IPS-18a (cell line): Measurements from ENCODE around the gene RPL29.
"Not testable (repeated sequence)": the region's sequence is repeated elsewhere in the genome, so short reads cannot be mapped to it uniquely, and the experiment has no call there.

Source experiments
- H3K27ac ChIP-seq: one replicate; pipeline ENCODE4 v1.5.1; 2013; ENCODE audit warnings: low read length
- H3K27me3 ChIP-seq: one replicate; pipeline ENCODE4 v1.6.1; 2013; ENCODE audit warnings: mild to moderate bottlenecking, low read length; ENCODE audit not compliant: control insufficient read depth, insufficient read depth
- H3K36me3 ChIP-seq: one replicate; pipeline ENCODE4 v1.6.1; 2013; ENCODE audit warnings: low read depth, low read length; ENCODE audit not compliant: control insufficient read depth
- H3K4me1 ChIP-seq: one replicate; pipeline ENCODE4 v1.6.1; 2013; ENCODE audit warnings: low read depth, low read length; ENCODE audit not compliant: control insufficient read depth
- H3K4me3 ChIP-seq: one replicate; pipeline ENCODE4 v1.5.1; 2013; ENCODE audit warnings: low read length
- H3K9ac ChIP-seq: one replicate; pipeline ENCODE4 v1.6.1; 2013; ENCODE audit warnings: mild to moderate bottlenecking, low read length, moderate library complexity
- H3K9me3 ChIP-seq: one replicate; pipeline ENCODE4 v1.6.1; 2013; ENCODE audit warnings: low read depth, low read length; ENCODE audit not compliant: control insufficient read depth

RPL29 gene

DNA sequence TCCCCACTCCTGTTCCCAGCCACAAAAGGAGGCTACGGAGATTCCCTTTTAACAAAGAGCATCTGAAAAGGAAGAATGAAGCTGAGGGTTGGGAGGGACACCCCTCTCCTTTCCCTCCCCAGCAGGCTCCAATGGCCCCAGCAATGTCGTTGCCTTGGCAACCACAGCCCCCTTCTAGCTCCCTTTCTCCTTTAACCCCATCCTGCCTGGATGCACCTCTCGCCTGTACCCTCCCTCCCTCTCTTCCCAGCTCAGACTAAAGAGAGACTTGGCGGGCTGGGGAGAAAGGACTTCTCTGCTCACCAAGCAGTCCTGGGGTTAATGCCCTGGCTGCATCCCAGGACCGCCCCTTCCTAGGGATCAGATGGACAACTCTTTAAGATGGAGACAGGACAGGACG lies 7.1 kb upstream of the RPL29 start:
- H3K27me3 ChIP-seq = no peaks in the 10 kb centered on the region
- no peak overlapping the region for H3K27ac ChIP-seq
- no peaks in the 10 kb centered on the region for H3K9me3 ChIP-seq
- peaks cover 52% of the 10 kb centered on the region for H3K4me1 ChIP-seq
- H3K4me3 ChIP-seq = peak overlapping the region; percentile 16
- H3K9ac ChIP-seq = no peak overlapping the region
- no peaks in the 10 kb centered on the region for H3K36me3 ChIP-seq

DNA sequence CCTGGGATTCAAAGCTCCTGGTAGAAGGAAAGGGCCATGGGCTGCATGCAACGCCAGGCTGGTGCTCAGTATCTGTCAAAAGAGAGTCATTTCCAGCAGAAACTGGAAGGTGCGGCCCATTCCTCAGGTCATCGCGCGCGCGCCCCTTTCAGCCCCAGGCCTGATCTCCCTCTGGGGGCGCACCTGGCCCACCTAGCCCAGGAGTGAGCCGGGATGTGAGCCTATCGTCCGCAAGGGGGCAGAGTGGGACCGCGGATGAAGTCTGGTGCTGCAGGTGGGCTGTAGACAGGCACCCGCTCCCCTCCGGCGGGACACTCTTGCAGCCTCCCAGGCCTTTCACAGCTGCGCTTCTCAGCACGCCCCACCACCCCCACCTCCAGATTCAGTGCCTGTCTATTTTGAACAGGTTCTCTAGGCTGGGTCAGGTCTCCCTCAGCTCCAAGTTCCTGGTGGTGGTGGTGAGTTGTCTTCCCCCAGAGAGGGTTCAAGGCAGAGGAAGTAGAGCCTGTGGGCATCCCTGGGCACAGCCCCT lies 5.8 kb upstream of the RPL29 start:
- no peak overlapping the region for H3K9ac ChIP-seq

DNA sequence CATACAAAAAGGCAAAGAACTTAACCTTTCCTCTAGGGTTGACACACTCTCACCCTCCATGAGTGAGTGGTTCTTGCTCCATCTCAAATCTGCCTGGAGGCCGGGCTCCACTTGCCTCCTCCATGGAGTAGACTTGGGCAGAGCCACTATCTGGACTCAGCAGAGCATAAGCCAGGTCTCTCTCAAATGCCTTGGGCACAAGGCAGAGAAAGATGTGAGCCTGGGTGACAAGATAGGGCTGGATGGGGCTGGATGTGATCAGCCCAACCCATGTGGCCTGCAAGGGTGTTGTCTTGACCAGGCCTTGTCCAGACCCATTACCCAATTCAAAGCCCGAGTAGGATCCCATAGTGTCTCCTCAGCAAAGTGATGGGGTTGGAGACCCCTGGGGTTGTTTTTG lies 4.2 kb upstream of the RPL29 start:
- Histone ChIP-seq H3K9ac (no peak overlapping the region), H3K4me3 (no peak overlapping the region), H3K27me3 (no peaks in the 10 kb centered on the region), H3K9me3 (no peaks in the 10 kb centered on the region), H3K36me3 (peaks cover 3% of the 10 kb centered on the region), H3K27ac (no peak overlapping the region), H3K4me1 (peaks cover 31% of the 10 kb centered on the region)

More for the DNA sequence above, 5.8 kb upstream of the RPL29 start:
- peaks cover 44% of the 10 kb centered on the region for H3K4me1 ChIP-seq
- no peak overlapping the region for H3K27ac ChIP-seq
- no peaks in the 10 kb centered on the region for H3K27me3 ChIP-seq
- H3K36me3 ChIP-seq = no peaks in the 10 kb centered on the region
- no peak overlapping the region for H3K4me3 ChIP-seq
- H3K9me3 ChIP-seq = no peaks in the 10 kb centered on the region

DNA sequence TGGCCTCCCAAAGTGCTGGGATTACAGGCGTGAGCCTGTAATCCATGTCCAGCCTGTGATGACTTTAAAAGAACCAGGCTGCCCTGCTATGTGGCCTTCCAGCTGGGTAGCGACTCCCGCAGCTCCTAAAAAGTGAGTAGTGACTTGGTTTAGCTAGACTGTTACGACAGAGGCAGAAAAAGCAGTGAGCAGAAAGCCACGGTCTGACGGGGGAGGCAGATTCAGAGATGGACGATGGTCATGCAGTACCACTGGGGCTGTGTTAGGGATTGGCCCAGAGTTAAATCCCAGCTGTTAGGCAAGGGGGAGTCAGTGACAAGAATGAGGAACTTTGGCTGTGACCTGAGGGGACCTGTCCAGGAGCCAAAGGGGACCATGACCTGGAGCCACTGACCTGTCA lies 3.1 kb upstream of the RPL29 start:
- Histone ChIP-seq H3K9me3 (no peaks in the 10 kb centered on the region), H3K4me3 (no peak overlapping the region), H3K9ac (no peak overlapping the region)

GRCh38 chr3:51997935-51998596 lies 2.4 kb upstream of the RPL29 start:
- H3K27me3 ChIP-seq = no peaks in the 10 kb centered on the region
- H3K27ac ChIP-seq = no peak overlapping the region
- no peak overlapping the region for H3K4me3 ChIP-seq
- peaks cover 18% of the 10 kb centered on the region for H3K4me1 ChIP-seq
- peaks cover 21% of the 10 kb centered on the region for H3K36me3 ChIP-seq
- H3K9ac ChIP-seq = no peak overlapping the region
- H3K9me3 ChIP-seq = no peaks in the 10 kb centered on the region

More for the DNA sequence above, 3.1 kb upstream of the RPL29 start:
- Histone ChIP-seq H3K36me3 (peaks cover 14% of the 10 kb centered on the region), H3K27me3 (no peaks in the 10 kb centered on the region), H3K4me1 (peaks cover 24% of the 10 kb centered on the region), H3K27ac (no peak overlapping the region)

DNA sequence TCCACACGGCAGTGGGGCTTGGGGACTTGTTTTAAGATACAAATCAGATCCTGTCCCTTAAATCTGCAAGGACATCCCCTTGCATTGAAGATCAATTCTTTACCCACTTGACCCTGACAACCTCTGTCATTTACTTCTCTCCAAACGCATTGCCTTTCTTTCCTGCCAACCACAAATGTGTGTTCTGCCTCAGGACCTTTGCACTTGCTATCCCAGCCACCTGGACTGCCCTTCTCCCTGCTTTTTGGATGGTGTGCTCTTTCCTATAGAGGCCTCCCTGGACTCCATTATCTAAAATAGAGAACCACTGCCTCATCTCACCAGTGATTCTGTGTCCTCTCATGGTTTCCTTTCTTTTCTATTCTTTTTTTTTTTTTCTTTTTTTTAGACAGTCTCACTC lies 1.5 kb upstream of the RPL29 start:
- peaks cover 12% of the 10 kb centered on the region for H3K4me1 ChIP-seq
- no peak overlapping the region for H3K4me3 ChIP-seq
- no peak overlapping the region for H3K9ac ChIP-seq
- no peaks in the 10 kb centered on the region for H3K27me3 ChIP-seq
- peaks cover 29% of the 10 kb centered on the region for H3K36me3 ChIP-seq
- H3K9me3 ChIP-seq = no peaks in the 10 kb centered on the region
- H3K27ac ChIP-seq = no peak overlapping the region

- no peaks in the 10 kb centered on the region for H3K27me3 ChIP-seq
- no peaks in the 10 kb centered on the region for H3K9me3 ChIP-seq
- H3K4me1 ChIP-seq = peaks cover 8% of the 10 kb centered on the region
- H3K27ac ChIP-seq = no peak overlapping the region
- H3K9ac ChIP-seq = peak overlapping the region; percentile 94
- H3K36me3 ChIP-seq = peaks cover 37% of the 10 kb centered on the region
- peak overlapping the region; percentile 88 for H3K4me3 ChIP-seq
Measured at GRCh38 chr3:51994530-51994929, 1.2 kb downstream of the RPL29 start.

GRCh38 chr3:51993657-51994056 lies 2.0 kb downstream of the RPL29 start:
- H3K36me3 ChIP-seq = peaks cover 37% of the 10 kb centered on the region
- H3K4me3 ChIP-seq, H3K4me1 ChIP-seq, H3K27ac ChIP-seq, H3K9ac ChIP-seq, H3K27me3 ChIP-seq, H3K9me3 ChIP-seq: not testable (repeated sequence)

DNA sequence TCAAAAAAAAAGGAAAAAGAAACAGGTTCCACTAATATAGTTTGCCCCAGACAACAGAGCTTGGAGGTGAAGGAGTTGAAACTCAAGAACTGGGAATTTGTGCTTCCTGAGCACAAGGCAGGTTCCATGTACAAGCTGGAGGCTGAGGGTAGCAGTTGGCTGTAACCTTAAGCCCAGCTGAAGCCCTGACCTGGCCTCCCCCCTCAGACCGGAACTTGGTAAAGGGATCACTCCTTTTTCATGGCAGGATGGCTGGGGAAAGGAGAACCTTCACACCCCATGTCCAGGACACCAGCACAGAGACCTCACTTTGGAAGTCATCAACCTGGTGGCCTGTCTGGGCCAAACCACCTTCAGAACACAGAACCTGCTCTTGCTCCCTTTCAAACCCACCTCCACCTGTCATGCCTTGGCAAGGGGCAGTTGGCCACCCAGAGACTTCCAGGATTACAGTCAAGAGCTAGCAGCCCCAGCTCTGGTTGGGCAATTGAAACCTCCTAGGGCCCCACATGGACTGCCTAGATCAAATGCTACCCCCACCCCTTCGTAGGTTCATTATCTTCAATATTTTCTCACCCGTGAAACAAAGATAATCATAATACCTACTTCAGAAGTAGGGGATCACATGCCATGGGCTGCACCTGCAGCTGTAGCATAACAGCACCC lies 3.5 kb downstream of the RPL29 start:
- Histone ChIP-seq H3K36me3 (peaks cover 37% of the 10 kb centered on the region), H3K27ac (no peak overlapping the region), H3K9ac (no peak overlapping the region), H3K27me3 (no peaks in the 10 kb centered on the region), H3K9me3 (no peaks in the 10 kb centered on the region), H3K4me1 (peaks cover 5% of the 10 kb centered on the region), H3K4me3 (no peak overlapping the region)

DNA sequence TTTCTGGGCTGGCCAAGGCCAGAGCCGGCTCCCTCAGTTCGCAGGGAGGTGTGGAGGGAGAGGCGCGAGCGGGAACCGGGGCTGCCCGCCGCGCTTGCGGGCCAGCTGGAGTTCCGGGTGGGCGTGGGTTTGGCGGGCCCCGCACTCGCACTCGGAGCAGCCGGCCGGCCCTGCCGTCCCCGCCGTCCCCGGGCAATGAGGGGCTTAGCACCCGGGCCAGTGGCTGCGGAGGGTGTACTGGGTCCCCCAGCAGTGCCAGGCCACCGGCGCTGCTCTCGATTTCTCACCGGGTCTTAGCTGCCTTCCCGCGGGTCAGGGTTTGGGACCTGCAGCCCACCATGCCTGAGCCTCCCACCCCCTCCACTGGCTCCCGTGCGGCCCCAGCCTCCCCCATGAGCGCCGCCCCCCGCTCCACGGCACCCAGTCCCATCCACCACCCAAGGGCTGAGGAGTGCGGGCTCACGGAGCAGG lies 5.2 kb downstream of the RPL29 start:
- peaks cover 37% of the 10 kb centered on the region for H3K36me3 ChIP-seq
- H3K4me1 ChIP-seq, H3K9me3 ChIP-seq, H3K4me3 ChIP-seq, H3K27ac ChIP-seq, H3K9ac ChIP-seq, H3K27me3 ChIP-seq: not testable (repeated sequence)

DNA sequence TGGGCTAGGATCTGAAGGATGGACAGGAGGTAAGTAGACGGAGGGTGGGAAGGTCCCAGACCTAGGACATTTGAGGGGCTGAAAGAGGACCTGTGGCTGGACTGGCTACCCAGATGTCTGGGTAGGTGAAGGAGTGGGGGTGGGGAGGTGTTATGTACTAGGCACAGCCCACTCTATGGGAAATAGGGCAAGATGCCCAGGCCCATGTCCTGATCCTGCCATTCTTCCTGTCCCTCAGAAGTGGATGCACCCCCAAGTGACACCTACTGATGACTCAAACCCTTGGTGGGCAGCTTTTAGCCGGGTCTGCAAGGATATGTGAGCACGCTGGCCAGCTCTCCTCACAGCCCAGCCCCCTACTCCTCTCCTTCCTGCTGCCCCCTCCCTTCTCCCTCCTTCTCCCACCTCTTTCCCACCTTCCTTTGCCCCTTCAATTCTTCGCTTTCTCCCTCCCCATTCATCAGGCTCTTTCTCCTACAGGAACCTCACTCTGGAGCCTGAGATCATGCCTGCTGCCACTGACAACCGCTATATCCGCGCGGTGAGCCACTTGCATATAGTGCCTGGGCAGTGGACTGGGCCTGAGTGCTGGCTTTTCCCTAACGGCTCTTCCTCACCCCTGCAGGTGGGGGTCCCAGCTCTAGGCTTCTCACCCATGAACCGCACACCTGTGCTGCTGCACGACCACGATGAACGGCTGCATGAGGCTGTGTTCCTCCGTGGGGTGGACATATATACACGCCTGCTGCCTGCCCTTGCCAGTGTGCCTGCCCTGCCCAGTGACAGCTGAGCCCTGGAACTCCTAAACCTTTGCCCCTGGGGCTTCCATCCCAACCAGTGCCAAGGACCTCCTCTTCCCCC lies 7.2 kb downstream of the RPL29 start:
- Histone ChIP-seq H3K4me1 (peaks cover 13% of the 10 kb centered on the region), H3K4me3 (no peak overlapping the region), H3K36me3 (peaks cover 20% of the 10 kb centered on the region), H3K9me3 (no peaks in the 10 kb centered on the region), H3K27me3 (no peaks in the 10 kb centered on the region), H3K27ac (no peak overlapping the region), H3K9ac (no peak overlapping the region)
